Psoas muscle (tissue), 8 donors: ENCODE measurements around the gene NPEPL1. TPM values are rescaled to one million over a fixed set of nuclear protein-coding genes. Genes with fewer than 3 reads are reported as not detected.
A peak's percentile ranks its signal among the peaks of the same experiment; 100 is the strongest.

Source experiments
- ATAC-seq, 4 donors: fragments of 200-7000 bp; cut with Tn5 transposase; one replicate each; pipeline ENCODE4 v1.9.1; 2020; ENCODE audit warnings: moderate library complexity in 3 of 4, mild to moderate bottlenecking in 2 of 4
- DNase-seq, 2 donors: peaks; one replicate each; pipeline ENCODE4 v3.0.0-alpha.2; 2020
- H3K27ac ChIP-seq: fragments of 200-600 bp; one replicate; pipeline ENCODE4 v1.8.0; 2022
- H3K27me3 ChIP-seq, 3 donors: fragments of 200-600 bp in 1 of 3; one replicate each; pipeline versions ENCODE4 v1.6.1 to v1.8.0; 2013 to 2022; ENCODE audit warnings: low read length in 2 of 3, mild to moderate bottlenecking in 2 of 3, moderate library complexity in 1 of 3; ENCODE audit not compliant: insufficient read depth in 3 of 3
- H3K36me3 ChIP-seq, 2 donors: fragments of 200-600 bp in 1 of 2; one replicate each; pipeline versions ENCODE4 v1.6.1 to v1.8.0; 2013 to 2022; ENCODE audit warnings: low read depth in 1 of 2, mild to moderate bottlenecking in 1 of 2, moderate library complexity in 1 of 2; ENCODE audit not compliant: insufficient read depth in 1 of 2
- H3K4me1 ChIP-seq: fragments of 200-600 bp; one replicate; pipeline ENCODE4 v1.8.0; 2022
- H3K4me3 ChIP-seq: fragments of 200-600 bp; one replicate; pipeline ENCODE4 v1.8.0; 2022; ENCODE audit warnings: mild to moderate bottlenecking
- H3K9me3 ChIP-seq: fragments of 200-600 bp; one replicate; pipeline ENCODE4 v1.8.0; 2022
- WGBS, 3 donors: extraction: QIAGEN DNeasy Blood & Tissue Kit; methylation state at CpG; one replicate each; pipeline versions ENCODE4 v1.1.6 to v1.1.7; 2013; 5-methylcytosine and 5-hydroxymethylcytosine counted together
- intact Hi-C, 2 donors: fragments of 100-400 bp; cut with DNase I; formaldehyde crosslinking; loops; one replicate each; pipeline versions ENCODE4 v1.11.0 to v1.14.2; 2022
- polyA plus RNA-seq, 3 donors: library from polyadenylated mRNA; stranded (reverse); fragments of 200-250 nt; gene quantifications; one replicate each; pipeline ENCODE4 v1.2.3, GENCODE V29; 2013
- total RNA-seq, 4 donors: library from RNA; stranded (reverse); fragmentation: NEBNext Ultra II Directional in 2 of 4; extraction: Animal tissue kit (Norgen Biotek cat#: 25700) in 2 of 4; gene quantifications; one replicate each; pipeline versions ENCODE4 v1.2.1 to v1.2.4, GENCODE V29; 2021 to 2023
- TF ChIP-seq, protein P1 (sequence below): fragments of 200-600 bp; IDR thresholded peaks from one replicate; pipeline ENCODE4 v1.8.0; 2022; ENCODE audit warnings: antibody characterized with exemption
- donor health status: healthy with polysubstance abuse.
- donor health status: DM: no; HTN: no; CAD: no; lungs with moderate emphysema.
- donor health status: Bipolar disorder and iron deficiency.
- donor health status: healthy.
- donor health status: DM: yes; HTN: yes; CAD: no.
- donor health status: DM: no; HTN: no; CAD: no.
- donor health status: DM: no; HTN: no; CAD: no.
- donor health status: DM: yes; HTN: yes; CAD: no.

The NPEPL1 gene
- total and polyA plus RNA-seq, 7 donors: 18.4 to 52.3 (median 36.0) TPM

DNA sequence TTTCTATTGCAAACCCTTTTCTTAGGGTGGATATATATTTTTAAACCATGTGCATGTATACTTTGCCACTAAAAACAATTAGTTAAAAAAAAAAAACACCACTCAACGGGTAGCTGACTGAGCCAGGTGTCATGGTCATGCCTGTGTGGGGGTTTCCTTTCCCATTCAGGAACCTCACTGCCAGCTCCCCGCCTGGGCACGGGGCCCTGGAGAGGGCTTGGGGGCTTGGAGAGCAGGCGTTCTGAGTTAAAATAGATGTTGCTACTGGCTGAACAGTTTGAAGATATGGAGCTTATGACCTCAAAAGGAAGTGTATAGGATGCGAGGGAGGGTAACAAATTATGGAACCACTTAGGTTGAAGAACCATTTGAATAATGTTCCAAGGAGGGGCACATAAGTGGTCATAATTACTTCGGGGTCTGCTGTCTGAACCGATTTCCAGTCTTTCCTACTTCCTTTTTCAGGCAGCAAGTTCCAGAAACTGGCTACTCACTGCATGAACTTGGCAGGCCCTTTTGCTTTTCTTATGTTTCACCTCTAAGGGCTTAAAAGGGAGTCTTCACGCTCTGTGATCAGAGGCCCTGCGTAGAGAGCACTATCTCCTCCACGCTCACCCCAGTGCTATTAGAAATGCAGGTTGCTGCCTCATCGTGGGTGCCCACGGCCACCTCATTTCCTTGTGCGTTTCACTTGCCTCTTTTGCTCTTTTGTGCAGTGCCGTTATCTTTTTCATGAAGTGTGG lies 31.6 kb upstream of the NPEPL1 start:
- intact Hi-C loops: no loop called here
- TF ChIP-seq, protein P1, sequence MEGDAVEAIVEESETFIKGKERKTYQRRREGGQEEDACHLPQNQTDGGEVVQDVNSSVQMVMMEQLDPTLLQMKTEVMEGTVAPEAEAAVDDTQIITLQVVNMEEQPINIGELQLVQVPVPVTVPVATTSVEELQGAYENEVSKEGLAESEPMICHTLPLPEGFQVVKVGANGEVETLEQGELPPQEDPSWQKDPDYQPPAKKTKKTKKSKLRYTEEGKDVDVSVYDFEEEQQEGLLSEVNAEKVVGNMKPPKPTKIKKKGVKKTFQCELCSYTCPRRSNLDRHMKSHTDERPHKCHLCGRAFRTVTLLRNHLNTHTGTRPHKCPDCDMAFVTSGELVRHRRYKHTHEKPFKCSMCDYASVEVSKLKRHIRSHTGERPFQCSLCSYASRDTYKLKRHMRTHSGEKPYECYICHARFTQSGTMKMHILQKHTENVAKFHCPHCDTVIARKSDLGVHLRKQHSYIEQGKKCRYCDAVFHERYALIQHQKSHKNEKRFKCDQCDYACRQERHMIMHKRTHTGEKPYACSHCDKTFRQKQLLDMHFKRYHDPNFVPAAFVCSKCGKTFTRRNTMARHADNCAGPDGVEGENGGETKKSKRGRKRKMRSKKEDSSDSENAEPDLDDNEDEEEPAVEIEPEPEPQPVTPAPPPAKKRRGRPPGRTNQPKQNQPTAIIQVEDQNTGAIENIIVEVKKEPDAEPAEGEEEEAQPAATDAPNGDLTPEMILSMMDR: no peak
- 45 to 57% (median 56%) methylated on average over 14 of the region's 14 CpGs for whole genome bisulfite sequencing, 3 donors
- H3K9me3 ChIP-seq: no peaks in the 10 kb centered on the region
- ATAC-seq (no peak), DNase-seq (no peak)
- H3K4me1 ChIP-seq: peaks cover 62% of the 10 kb centered on the region
- H3K36me3 ChIP-seq: peaks cover 0 to 15% of the 10 kb centered on the region in 2 donors
- H3K27ac ChIP-seq: peak overlapping the region; percentile 70
- no peak overlapping the region for H3K4me3 ChIP-seq
- no peaks in the 10 kb centered on the region for H3K27me3 ChIP-seq

DNA sequence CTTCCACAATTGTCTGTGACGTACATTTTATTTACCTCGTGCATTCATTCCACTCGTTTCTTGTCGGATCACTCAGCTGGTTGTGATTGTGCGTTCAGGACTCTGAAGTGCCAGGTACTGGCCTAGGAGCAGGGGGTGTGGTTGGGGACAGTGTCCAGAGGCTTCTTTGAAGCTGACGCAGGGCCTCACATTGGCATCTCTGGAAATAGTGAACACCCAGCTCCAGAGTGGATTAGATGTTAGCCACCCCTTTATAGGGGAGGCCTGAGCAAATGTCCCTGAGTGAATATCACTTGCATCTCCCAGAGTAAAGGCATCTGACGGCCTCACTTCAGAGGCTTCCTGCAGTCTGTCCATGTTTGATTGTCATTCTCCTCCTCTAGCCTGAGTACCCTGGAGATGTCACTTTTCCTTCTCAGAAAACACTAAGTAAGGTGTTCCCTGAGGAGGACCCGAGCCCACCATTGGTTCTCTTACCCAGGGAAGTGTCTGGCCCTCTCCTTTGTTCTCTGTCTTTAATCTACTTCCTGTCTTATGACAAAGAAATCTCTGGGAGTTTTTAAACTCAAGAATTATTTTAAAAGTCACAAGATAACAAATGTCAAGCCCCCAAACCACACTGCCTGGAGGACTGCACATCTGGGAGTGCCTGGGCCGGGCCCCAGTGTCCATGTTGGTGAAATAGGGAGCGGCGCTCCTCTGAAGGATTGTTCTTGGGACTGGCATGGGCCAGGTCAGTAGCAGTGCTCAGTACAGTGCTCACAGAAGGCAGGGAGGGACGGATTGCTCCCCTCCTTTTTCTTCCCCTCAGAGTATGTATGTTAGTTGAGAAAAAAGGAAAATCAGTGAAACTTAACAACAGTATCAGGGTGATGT lies 30.8 kb upstream of the NPEPL1 start:
- no peaks in the 10 kb centered on the region for H3K27me3 ChIP-seq
- no peak for DNase-seq
- ATAC-seq: peak in 3 of 4 donors; percentile 68 to 74 (median 72)
- 62 to 72% (median 70%) methylated on average over 12 of the region's 12 CpGs for WGBS, 3 donors
- TF ChIP-seq, protein P1: no peak
- peak overlapping the region; percentile 70 for H3K27ac ChIP-seq
- intact Hi-C loops: no loop called here
- H3K9me3 ChIP-seq: no peaks in the 10 kb centered on the region
- no peak overlapping the region for H3K4me3 ChIP-seq
- H3K4me1 ChIP-seq: peaks cover 58% of the 10 kb centered on the region
- peaks cover 0 to 15% of the 10 kb centered on the region in 2 donors for H3K36me3 ChIP-seq

DNA sequence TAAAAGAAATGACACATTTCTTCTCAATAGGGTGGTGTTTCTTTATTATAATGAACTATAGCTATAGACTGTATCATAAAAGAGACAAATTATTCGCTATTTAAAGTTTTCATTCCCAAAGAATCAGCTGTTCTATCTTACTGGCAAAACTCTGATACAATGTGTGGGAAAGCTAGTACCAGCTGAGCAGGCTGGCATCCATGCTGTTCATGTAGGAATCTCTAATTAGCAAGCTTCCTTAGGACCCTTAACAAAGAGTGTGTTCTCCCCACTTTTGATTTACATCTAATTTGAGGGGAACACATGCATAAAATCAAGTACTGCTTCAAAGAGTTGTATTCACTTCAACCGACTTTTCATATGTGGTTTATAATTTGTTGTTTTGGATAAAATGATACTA lies 28.3 kb upstream of the NPEPL1 start:
- intact Hi-C loops: no loop called here
- ATAC-seq (no peak), DNase-seq (no peak)
- Histone ChIP-seq H3K27ac (peak overlapping the region; percentile 75), H3K4me1 (peaks cover 35% of the 10 kb centered on the region), H3K27me3 (no peaks in the 10 kb centered on the region), H3K36me3 (peaks cover 8 to 34% of the 10 kb centered on the region in 2 donors), H3K9me3 (no peaks in the 10 kb centered on the region), H3K4me3 (no peak overlapping the region)
- 78 to 81% (median 80%) methylated on average over 2 of the region's 2 CpGs for WGBS, 3 donors
- TF ChIP-seq, protein P1: no peak

DNA sequence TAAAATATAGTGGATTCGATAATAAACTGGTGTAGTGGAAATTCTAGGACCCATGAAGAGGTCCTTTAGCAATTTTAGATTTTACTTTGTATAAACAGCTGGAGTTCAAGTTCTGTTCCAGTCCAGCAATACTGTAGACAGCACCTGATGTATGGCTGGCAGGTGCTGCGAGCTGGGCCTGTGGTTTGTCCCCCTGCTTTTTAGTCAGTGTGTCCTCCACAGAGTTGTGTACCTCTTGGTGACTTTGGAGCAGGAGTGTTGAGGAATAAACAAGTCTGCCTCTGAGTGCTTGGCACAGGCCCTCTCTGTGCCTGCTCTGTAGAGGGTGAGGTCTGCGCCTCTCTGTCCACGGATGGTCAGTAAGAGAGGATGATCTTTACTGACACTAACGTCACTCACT lies 27.7 kb upstream of the NPEPL1 start:
- TF ChIP-seq, protein P1: no peak
- DNase-seq (no peak), ATAC-seq (peak; percentile 43 to 64 (median 56))
- Histone ChIP-seq H3K27me3 (no peaks in the 10 kb centered on the region), H3K27ac (peak overlapping the region; percentile 75), H3K4me3 (no peak overlapping the region), H3K36me3 (peaks cover 11 to 40% of the 10 kb centered on the region in 2 donors), H3K4me1 (peaks cover 30% of the 10 kb centered on the region), H3K9me3 (no peaks in the 10 kb centered on the region)
- 57 to 78% (median 66%) methylated on average over 5 of the region's 5 CpGs for WGBS, 3 donors
- intact Hi-C loops: no loop called here
